ENCODE measurements around the gene C2orf80. TPM values are rescaled to one million over a fixed set of nuclear protein-coding genes. Genes with fewer than 3 reads are reported as not detected.

Gene C2orf80
- total and polyA plus RNA-seq, 3 donors from 2014 or later = not detected

- no peaks in the 10 kb centered on the region for H3K4me1 ChIP-seq
- H3K27me3 ChIP-seq = no peaks in the 10 kb centered on the region
- H3K27ac ChIP-seq = no peak overlapping the region
- no peak overlapping the region for H3K4me3 ChIP-seq
- H3K9me3 ChIP-seq = no peaks in the 10 kb centered on the region
- TF ChIP-seq POLR2A (IDR thresholded peaks at IDR 0.05) (no peak), CTCF (IDR thresholded peaks at IDR 0.05) (no peak)
- H3K36me3 ChIP-seq (ENCODE audit: low read depth, missing control alignments) = no peaks in the 10 kb centered on the region
- WGBS, 2 donors = 48 to 49% methylated on average over 7 of the region's 7 CpGs
- DNase-seq = peak; percentile 21
- intact Hi-C loops (cut with DNase I; ENCODE audit: low total_unique reads) = no loop called here
Measured at GRCh38 chr2:208183526-208183925, 6.3 kb downstream of the C2orf80 start.

- 65 to 80% methylated on average over 3 of the region's 3 CpGs for WGBS, 2 donors
- Histone ChIP-seq H3K27me3 (no peaks in the 10 kb centered on the region), H3K4me3 (no peak overlapping the region), H3K36me3 (ENCODE audit: low read depth, missing control alignments) (no peaks in the 10 kb centered on the region), H3K4me1 (no peaks in the 10 kb centered on the region), H3K27ac (no peak overlapping the region), H3K9me3 (no peaks in the 10 kb centered on the region)
- no peak for DNase-seq
- no peak for TF ChIP-seq CTCF (IDR thresholded peaks at IDR 0.05)
- TF ChIP-seq POLR2A (IDR thresholded peaks at IDR 0.05) = no peak
- intact Hi-C loops (cut with DNase I; ENCODE audit: low total_unique reads) = no loop called here
Measured at GRCh38 chr2:208182835-208183234, 7.0 kb downstream of the C2orf80 start.

- H3K27me3 ChIP-seq = no peaks in the 10 kb centered on the region
- no peak overlapping the region for H3K4me3 ChIP-seq
- H3K27ac ChIP-seq = no peak overlapping the region
- TF ChIP-seq POLR2A (IDR thresholded peaks at IDR 0.05) (no peak), CTCF (IDR thresholded peaks at IDR 0.05) (no peak)
- no peaks in the 10 kb centered on the region for H3K4me1 ChIP-seq
- DNase-seq = no peak
- intact Hi-C loops (cut with DNase I; ENCODE audit: low total_unique reads) = no loop called here
- H3K9me3 ChIP-seq = no peaks in the 10 kb centered on the region
- 71 to 75% methylated on average over 4 of the region's 4 CpGs for WGBS, 2 donors
- no peaks in the 10 kb centered on the region for H3K36me3 ChIP-seq (ENCODE audit: low read depth, missing control alignments)
Measured at GRCh38 chr2:208179028-208179609, 10.7 kb downstream of the C2orf80 start.

- Histone ChIP-seq H3K36me3 (ENCODE audit: low read depth, missing control alignments) (no peaks in the 10 kb centered on the region), H3K27me3 (no peaks in the 10 kb centered on the region), H3K9me3 (no peaks in the 10 kb centered on the region), H3K4me1 (no peaks in the 10 kb centered on the region), H3K27ac (no peak overlapping the region), H3K4me3 (no peak overlapping the region)
- no peak for TF ChIP-seq CTCF (IDR thresholded peaks at IDR 0.05)
- no peak for TF ChIP-seq POLR2A (IDR thresholded peaks at IDR 0.05)
- intact Hi-C loops (cut with DNase I; ENCODE audit: low total_unique reads) = no loop called here
- 63 to 72% methylated on average over 6 of the region's 6 CpGs for WGBS, 2 donors
- DNase-seq = no peak
Measured at GRCh38 chr2:208175840-208176153, 14.0 kb downstream of the C2orf80 start.

- Histone ChIP-seq H3K27me3 (no peaks in the 10 kb centered on the region), H3K4me1 (no peaks in the 10 kb centered on the region), H3K9me3 (no peaks in the 10 kb centered on the region), H3K36me3 (ENCODE audit: low read depth, missing control alignments) (no peaks in the 10 kb centered on the region), H3K27ac (no peak overlapping the region), H3K4me3 (no peak overlapping the region)
- intact Hi-C loops (cut with DNase I; ENCODE audit: low total_unique reads) = no loop called here
- DNase-seq = peak; percentile 91
- WGBS, 2 donors = 33 to 35% methylated on average over 21 of the region's 21 CpGs
- TF ChIP-seq CTCF (IDR thresholded peaks at IDR 0.05) (peak; percentile 65 to 80 (median 75)), POLR2A (IDR thresholded peaks at IDR 0.05) (no peak)
Measured at GRCh38 chr2:208175069-208175839, 14.6 kb downstream of the C2orf80 start.
